Measurements from ENCODE around the gene P2RY14.

Gene P2RY14

GRCh38 chr3:151169262-151169947 is 108.9 kb downstream of the P2RY14 start:
- Histone ChIP-seq H3K4me1 (ENCODE audit: control insufficient read depth, low read depth, low read length) (peaks cover 8% of the 10 kb centered on the region), H3K9me3 (ENCODE audit: control insufficient read depth, low read depth, low read length) (no peaks in the 10 kb centered on the region), H3K4me3 (ENCODE audit: low read length) (no peak overlapping the region), H3K36me3 (ENCODE audit: control insufficient read depth, low read depth, low read length) (peaks cover 4% of the 10 kb centered on the region), H3K9ac (ENCODE audit: low read length) (no peak overlapping the region), H3K27me3 (ENCODE audit: control insufficient read depth, insufficient read depth, low read length) (no peaks in the 10 kb centered on the region), H3K27ac (ENCODE audit: low read length) (no peak overlapping the region)

GRCh38 chr3:151168269-151169094 is 109.9 kb downstream of the P2RY14 start:
- H3K9me3 ChIP-seq (ENCODE audit: control insufficient read depth, low read depth, low read length) = no peaks in the 10 kb centered on the region

GRCh38 chr3:151166161-151166560 is 112.2 kb downstream of the P2RY14 start:
- H3K27ac ChIP-seq (ENCODE audit: low read length) = no peak overlapping the region
- peaks cover 4% of the 10 kb centered on the region for H3K36me3 ChIP-seq (ENCODE audit: control insufficient read depth, low read depth, low read length)
- no peak overlapping the region for H3K9ac ChIP-seq (ENCODE audit: low read length)
- H3K4me1 ChIP-seq (ENCODE audit: control insufficient read depth, low read depth, low read length) = no peaks in the 10 kb centered on the region
- no peaks in the 10 kb centered on the region for H3K27me3 ChIP-seq (ENCODE audit: control insufficient read depth, insufficient read depth, low read length)
- no peak overlapping the region for H3K4me3 ChIP-seq (ENCODE audit: low read length)
- no peaks in the 10 kb centered on the region for H3K9me3 ChIP-seq (ENCODE audit: control insufficient read depth, low read depth, low read length)

More at GRCh38 chr3:151168269-151169094, 109.9 kb downstream of the P2RY14 start:
- Histone ChIP-seq H3K4me1 (ENCODE audit: control insufficient read depth, low read depth, low read length) (peaks cover 8% of the 10 kb centered on the region), H3K36me3 (ENCODE audit: control insufficient read depth, low read depth, low read length) (peaks cover 4% of the 10 kb centered on the region), H3K4me3 (ENCODE audit: low read length) (no peak overlapping the region), H3K27ac (ENCODE audit: low read length) (no peak overlapping the region), H3K9ac (ENCODE audit: low read length) (no peak overlapping the region), H3K27me3 (ENCODE audit: control insufficient read depth, insufficient read depth, low read length) (no peaks in the 10 kb centered on the region)

GRCh38 chr3:151165226-151165625 is 113.1 kb downstream of the P2RY14 start:
- Histone ChIP-seq H3K9me3 (ENCODE audit: control insufficient read depth, low read depth, low read length) (no peaks in the 10 kb centered on the region), H3K4me3 (ENCODE audit: low read length) (no peak overlapping the region), H3K36me3 (ENCODE audit: control insufficient read depth, low read depth, low read length) (peaks cover 4% of the 10 kb centered on the region), H3K27ac (ENCODE audit: low read length) (no peak overlapping the region), H3K4me1 (ENCODE audit: control insufficient read depth, low read depth, low read length) (no peaks in the 10 kb centered on the region), H3K27me3 (ENCODE audit: control insufficient read depth, insufficient read depth, low read length) (no peaks in the 10 kb centered on the region), H3K9ac (ENCODE audit: low read length) (no peak overlapping the region)
